GM19455 (cell line): ENCODE results near the gene CFB.
"Not testable (repeated sequence)": the region's sequence is repeated elsewhere in the genome, so short reads cannot be mapped to it uniquely, and the experiment has no call there.

Experiments
- ATAC-seq: cut with Tn5 transposase; IDR thresholded peaks from one replicate; pipeline ENCODE4 v1.9.1; 2021; ENCODE audit not compliant: unreplicated experiment

The CFB gene

GRCh38 chr6:31945507-31946369, at the start of gene CFB:
Gene CFB, plus strand, starts transcription at chr6:31946095. Its CDS starts 127 bp downstream, at chr6:31946222.
- ATAC-seq, result no peak

GRCh38 chr6:31896493-31896855, 49.4 kb upstream of the CFB start:
- no peak for ATAC-seq

GRCh38 chr6:31896856-31897611, 48.9 kb upstream of the CFB start:
- ATAC-seq, result no peak

GRCh38 chr6:31897612-31898382, 48.1 kb upstream of the CFB start, which contains the start of gene EHMT2:
Gene EHMT2, minus strand, starts transcription at chr6:31897698. Its CDS starts 21 bp downstream, at chr6:31897677.
- peak; percentile 41 for ATAC-seq

GRCh38 chr6:31898383-31899011, 47.4 kb upstream of the CFB start:
- no peak for ATAC-seq

GRCh38 chr6:31899215-31899614, 46.7 kb upstream of the CFB start:
- ATAC-seq, result no peak

GRCh38 chr6:31899882-31900722, 45.8 kb upstream of the CFB start:
- ATAC-seq, result no peak

- ATAC-seq, result no peak
These were observed 44.9 kb upstream of the CFB start for GRCh38 chr6:31900917-31901414.

- no peak for ATAC-seq
These were observed 44.4 kb upstream of the CFB start for GRCh38 chr6:31901415-31901952.

- no peak for ATAC-seq
These were observed 43.8 kb upstream of the CFB start, which contains the start of gene ZBTB12 for GRCh38 chr6:31901953-31902643. Gene ZBTB12, minus strand, starts transcription at chr6:31902086. Its CDS starts 781 bp downstream, at chr6:31901305.

- no peak for ATAC-seq
These were observed 41.9 kb upstream of the CFB start for GRCh38 chr6:31903957-31904356.

GRCh38 chr6:31905041-31905440, 40.9 kb upstream of the CFB start:
- no peak for ATAC-seq

GRCh38 chr6:31906122-31906521, 39.8 kb upstream of the CFB start:
- no peak for ATAC-seq

- not testable (repeated sequence) for ATAC-seq
These were observed 39.2 kb upstream of the CFB start for GRCh38 chr6:31906727-31907126.

- no peak for ATAC-seq
These were observed 38.6 kb upstream of the CFB start for GRCh38 chr6:31907158-31907813.

GRCh38 chr6:31908255-31908654, 37.6 kb upstream of the CFB start:
- not testable (repeated sequence) for ATAC-seq

GRCh38 chr6:31908791-31909190, 37.1 kb upstream of the CFB start:
- ATAC-seq, result peak; percentile 65

GRCh38 chr6:31909298-31909697, 36.6 kb upstream of the CFB start:
- not testable (repeated sequence) for ATAC-seq
